Astrocyte (in vitro differentiated cells and primary cell): ENCODE results near the gene ZFP91. TPM values are rescaled to one million over a fixed set of nuclear protein-coding genes. Genes with fewer than 3 reads are reported as not detected.

Experiments used
- DNase-seq: peaks from one replicate; pipeline ENCODE4 v3.0.0-alpha.2; 2010; ENCODE audit warnings: low read depth
- FAIRE-seq: peaks from 2 replicates; lab custom pipeline; 2011; peaks lifted over from hg19 to GRCh38; lab: Jason Lieb, UNC
- H2AFZ ChIP-seq: 2 replicates; pipeline ENCODE4 v1.6.0; 2012; ENCODE audit warnings: low read depth, low read length, inconsistent platforms
- H3K27ac ChIP-seq: 2 replicates; pipeline ENCODE4 v1.5.1; 2011; ENCODE audit warnings: low read depth, low read length, inconsistent platforms
- H3K27me3 ChIP-seq: 2 replicates; pipeline ENCODE4 v1.6.0; 2011; ENCODE audit warnings: low read length, inconsistent platforms; ENCODE audit not compliant: insufficient read depth
- H3K36me3 ChIP-seq: 2 replicates; pipeline ENCODE4 v1.5.1; 2011; ENCODE audit warnings: low read length, inconsistent platforms; ENCODE audit not compliant: insufficient read depth
- H3K4me1 ChIP-seq: 2 replicates; pipeline ENCODE4 v1.5.1; 2011; ENCODE audit warnings: low read length, inconsistent platforms; ENCODE audit not compliant: insufficient read depth
- H3K4me2 ChIP-seq: 2 replicates; pipeline ENCODE4 v1.6.0; 2012; ENCODE audit warnings: low read length, inconsistent platforms
- H3K4me3 ChIP-seq: 2 replicates; pipeline ENCODE4 v1.5.1; 2011; ENCODE audit warnings: low read depth, mild to moderate bottlenecking, low read length, inconsistent platforms; ENCODE audit not compliant: insufficient read depth
- H3K79me2 ChIP-seq: 2 replicates; pipeline ENCODE4 v1.6.0; 2012; ENCODE audit warnings: mild to moderate bottlenecking, low read length, inconsistent platforms; ENCODE audit not compliant: insufficient read depth
- H3K9ac ChIP-seq: 2 replicates; pipeline ENCODE4 v1.6.0; 2012; ENCODE audit warnings: mild to moderate bottlenecking, low read length, inconsistent platforms
- H3K9me3 ChIP-seq: 2 replicates; pipeline ENCODE4 v1.5.1; 2012; ENCODE audit warnings: low read depth, mild to moderate bottlenecking, low read length, inconsistent platforms; ENCODE audit not compliant: insufficient read depth
- H4K20me1 ChIP-seq: 2 replicates; pipeline ENCODE4 v1.6.0; 2012; ENCODE audit warnings: low read length, inconsistent platforms; ENCODE audit not compliant: insufficient read depth
- H3K27ac Mint-ChIP-seq: one replicate; pipeline ENCODE4 v1.8.0; 2021; ENCODE audit warnings: mild to moderate bottlenecking, mixed read lengths; ENCODE audit not compliant: unreplicated experiment
- H3K27me3 Mint-ChIP-seq: one replicate; pipeline ENCODE4 v1.8.0; 2021; ENCODE audit warnings: low read depth, mixed read lengths; ENCODE audit not compliant: unreplicated experiment
- H3K36me3 Mint-ChIP-seq: one replicate; pipeline ENCODE4 v1.8.0; 2021; ENCODE audit warnings: low read depth, mixed read lengths; ENCODE audit not compliant: unreplicated experiment
- H3K4me1 Mint-ChIP-seq: one replicate; pipeline ENCODE4 v1.8.0; 2021; ENCODE audit warnings: low read depth, mixed read lengths; ENCODE audit not compliant: unreplicated experiment
- H3K4me3 Mint-ChIP-seq: one replicate; pipeline ENCODE4 v1.8.0; 2021; ENCODE audit warnings: mild to moderate bottlenecking, moderate library complexity, mixed read lengths; ENCODE audit not compliant: unreplicated experiment
- H3K9me3 Mint-ChIP-seq: one replicate; pipeline ENCODE4 v1.8.0; 2021; ENCODE audit warnings: mild to moderate bottlenecking, mixed read lengths; ENCODE audit not compliant: unreplicated experiment
- CTCF ChIP-seq: IDR thresholded peaks from 2 replicates; pipeline ENCODE4 v1.5.1; 2011; ENCODE audit warnings: low read depth, mild to moderate bottlenecking, inconsistent platforms, low read length, moderate library complexity; ENCODE audit not compliant: insufficient read depth
- EZH2 ChIP-seq: IDR thresholded peaks from 2 replicates; pipeline ENCODE4 v1.6.1; 2012; ENCODE audit warnings: mild to moderate bottlenecking, low read length, inconsistent platforms; ENCODE audit not compliant: insufficient read depth
- total RNA-seq: library from RNA; stranded (reverse); gene quantifications from 2 replicates; pipeline ENCODE4 v1.2.1, GENCODE V29; 2021

ZFP91 gene
- total RNA-seq, 1 donor from 2014 or later = 40.1 TPM

GRCh38 chr11:58656348-58656747 lies 77.5 kb downstream of the ZFP91 start:
- FAIRE-seq = no peak
- Histone ChIP-seq H3K9ac (no peak overlapping the region), H4K20me1 (no peaks in the 10 kb centered on the region), H3K4me3 (no peak overlapping the region), H3K4me2 (no peak overlapping the region), H3K4me1 (no peaks in the 10 kb centered on the region), H3K79me2 (no peaks in the 10 kb centered on the region), H3K36me3 (no peaks in the 10 kb centered on the region), H3K27ac (no peak overlapping the region), H2AFZ (no peak overlapping the region), H3K9me3 (no peaks in the 10 kb centered on the region), H3K27me3 (peaks cover 4% of the 10 kb centered on the region)
- no peak overlapping the region for H3K27ac Mint-ChIP-seq
- TF ChIP-seq EZH2 (no peak), CTCF (no peak)
- no peak overlapping the region for H3K4me3 Mint-ChIP-seq
- H3K4me1 Mint-ChIP-seq = no peaks in the 10 kb centered on the region
- H3K9me3 Mint-ChIP-seq = no peaks in the 10 kb centered on the region
- no peak for DNase-seq
- H3K36me3 Mint-ChIP-seq = no peaks in the 10 kb centered on the region
- peaks cover 3% of the 10 kb centered on the region for H3K27me3 Mint-ChIP-seq

GRCh38 chr11:58658623-58659022 lies 79.8 kb downstream of the ZFP91 start:
- FAIRE-seq (no peak), DNase-seq (no peak)
- Histone ChIP-seq H3K9ac (no peak overlapping the region), H3K27ac (no peak overlapping the region), H3K9me3 (no peaks in the 10 kb centered on the region), H3K4me2 (no peak overlapping the region), H3K27me3 (peaks cover 4% of the 10 kb centered on the region), H4K20me1 (no peaks in the 10 kb centered on the region), H3K79me2 (no peaks in the 10 kb centered on the region), H3K36me3 (no peaks in the 10 kb centered on the region), H3K4me1 (no peaks in the 10 kb centered on the region), H3K4me3 (no peak overlapping the region), H2AFZ (no peak overlapping the region)
- no peaks in the 10 kb centered on the region for H3K9me3 Mint-ChIP-seq
- H3K27ac Mint-ChIP-seq = no peak overlapping the region
- no peak overlapping the region for H3K4me3 Mint-ChIP-seq
- H3K4me1 Mint-ChIP-seq = no peaks in the 10 kb centered on the region
- TF ChIP-seq EZH2 (no peak), CTCF (no peak)
- peaks cover 6% of the 10 kb centered on the region for H3K27me3 Mint-ChIP-seq
- no peaks in the 10 kb centered on the region for H3K36me3 Mint-ChIP-seq

- H3K9me3 ChIP-seq = no peaks in the 10 kb centered on the region
- no peaks in the 10 kb centered on the region for H3K79me2 ChIP-seq
- peaks cover 4% of the 10 kb centered on the region for H3K27me3 ChIP-seq
- H3K9me3 Mint-ChIP-seq = no peaks in the 10 kb centered on the region
- peaks cover 10% of the 10 kb centered on the region for H3K27me3 Mint-ChIP-seq
- no peak overlapping the region for H3K27ac Mint-ChIP-seq
- no peak for TF ChIP-seq CTCF
- no peak for TF ChIP-seq EZH2
- no peak overlapping the region for H3K4me3 ChIP-seq
- no peaks in the 10 kb centered on the region for H3K4me1 Mint-ChIP-seq
- H3K4me2 ChIP-seq = no peak overlapping the region
- no peak overlapping the region for H3K27ac ChIP-seq
- H3K4me3 Mint-ChIP-seq = no peak overlapping the region
- no peak overlapping the region for H2AFZ ChIP-seq
- DNase-seq (no peak), FAIRE-seq (no peak)
- no peaks in the 10 kb centered on the region for H3K36me3 ChIP-seq
- no peaks in the 10 kb centered on the region for H3K36me3 Mint-ChIP-seq
- no peaks in the 10 kb centered on the region for H3K4me1 ChIP-seq
- no peaks in the 10 kb centered on the region for H4K20me1 ChIP-seq
- no peak overlapping the region for H3K9ac ChIP-seq
Observed at GRCh38 chr11:58659404-58659803, 80.5 kb downstream of the ZFP91 start.
